Stimulated activated CD4-positive, alpha-beta T cell treated with anti-CD3 and anti-CD28 coated beads, Interleukin-12 subunit alpha, Interleukin-12 subunit beta, amount 100 ng/mL, for 4 hours (primary cell): ENCODE measurements around the gene RNF34.

Experiments used
- DNase-seq: peaks from one replicate; pipeline ENCODE4 v3.0.0-alpha.2; 2020

The RNF34 gene

DNA sequence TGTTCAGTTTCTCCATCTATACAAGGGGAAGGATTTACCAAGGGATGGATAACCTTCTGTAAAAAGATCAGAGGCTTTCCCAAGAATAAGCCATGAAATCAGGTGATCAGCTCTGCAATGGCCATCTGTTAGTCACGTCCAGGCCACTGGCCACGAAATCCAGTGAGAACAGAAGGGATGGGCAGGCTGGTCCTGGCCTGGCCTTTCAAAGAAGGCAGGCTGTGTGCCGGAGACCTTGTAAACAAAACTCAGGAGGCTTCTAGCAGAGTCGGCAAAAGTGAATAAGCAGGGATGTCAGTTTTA lies 68.5 kb downstream of the RNF34 start:
- no peak for DNase-seq

DNA sequence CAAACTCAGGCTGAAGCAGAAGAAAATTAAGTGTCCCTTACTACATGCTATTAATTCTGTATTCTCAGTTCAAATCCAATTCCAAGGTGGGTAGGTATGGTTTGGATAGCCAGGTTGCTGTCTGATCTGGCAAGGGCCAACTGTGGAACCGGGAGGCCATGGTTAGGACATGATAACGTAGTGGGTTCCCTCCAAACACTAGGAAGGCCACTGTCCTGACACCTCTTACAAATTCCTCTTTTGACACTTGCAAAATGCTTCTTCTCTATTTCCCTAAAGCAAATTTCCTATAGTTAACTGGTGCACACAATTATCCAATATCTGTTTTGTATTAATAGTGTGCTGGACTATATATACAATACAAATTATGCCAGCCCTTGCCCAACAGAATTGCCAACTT lies 70.8 kb downstream of the RNF34 start:
- DNase-seq: no peak

DNA sequence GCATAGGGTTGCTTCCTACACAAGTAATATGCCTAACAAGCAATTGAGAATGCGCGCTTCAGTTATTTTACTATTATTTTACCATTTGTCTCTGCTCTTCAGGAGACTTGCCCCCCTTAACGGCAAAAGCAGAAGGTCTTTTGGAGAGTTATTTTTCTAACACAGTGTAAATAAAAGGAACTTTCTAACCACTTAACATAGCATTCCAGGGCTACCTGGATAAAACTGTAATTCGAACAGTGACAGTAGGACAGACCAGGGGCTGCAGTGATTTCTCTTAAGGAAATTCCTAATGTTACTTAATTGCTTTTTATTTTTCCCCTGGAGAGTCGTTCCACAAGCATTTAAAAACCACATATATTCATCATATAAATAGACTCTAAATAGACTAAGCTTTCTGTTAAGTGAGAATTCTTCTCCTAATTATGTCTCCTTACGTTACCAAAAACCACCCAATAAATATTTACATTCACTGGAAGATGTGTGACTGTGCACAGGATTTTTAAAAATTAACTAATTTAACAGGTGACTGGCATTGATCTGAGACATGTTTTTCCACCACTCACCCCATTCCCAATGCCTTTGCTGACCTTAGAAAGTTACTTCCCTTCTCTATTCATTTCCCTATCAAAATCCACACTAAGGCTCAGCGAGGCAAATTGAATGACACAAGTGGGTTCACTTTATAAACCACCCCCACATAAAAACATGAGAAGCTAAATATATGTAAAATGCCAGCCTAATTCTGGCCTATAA lies 72.4 kb downstream of the RNF34 start:
- no peak for DNase-seq
